ENCODE data around the gene TSBP1.

Gene TSBP1

GRCh38 chr6:32337186-32337805, 34.4 kb downstream of the TSBP1 start:
- no peak overlapping the region for H3K4me2 ChIP-seq (ENCODE audit: low read depth, low read length, poor library complexity, severe bottlenecking)
- H3K9ac ChIP-seq (ENCODE audit: low read depth, low read length, poor library complexity, severe bottlenecking): no peak overlapping the region
- 0 out of 2 replicates have a peak overlapping the region, but pooled peaks have one; percentile 46 for H2AFZ ChIP-seq (ENCODE audit: low read length)
- no peak overlapping the region for H3K4me3 ChIP-seq (ENCODE audit: low read length, poor library complexity, severe bottlenecking)
- H4K20me1 ChIP-seq (ENCODE audit: insufficient read depth, low read length, poor library complexity, severe bottlenecking): no peaks in the 10 kb centered on the region
- no peaks in the 10 kb centered on the region for H3K9me3 ChIP-seq (ENCODE audit: insufficient read depth, low read depth, low read length)
- H3F3A ChIP-seq (ENCODE audit: low read depth): no peaks in the 10 kb centered on the region
- H3K9me2 ChIP-seq (replicated peaks; ENCODE audit: low read depth, low read length): no peaks in the 10 kb centered on the region
- peaks cover under 1% of the 10 kb centered on the region for H3K4me1 ChIP-seq (ENCODE audit: insufficient read depth, low read length, poor library complexity, severe bottlenecking)
- no peaks in the 10 kb centered on the region for H3K36me3 ChIP-seq (ENCODE audit: insufficient read depth, low read length)
- H3K27me3 ChIP-seq (ENCODE audit: insufficient read depth, low read length, poor library complexity, severe bottlenecking): no peaks in the 10 kb centered on the region
- H3K79me2 ChIP-seq (ENCODE audit: insufficient read depth, low read length): no peaks in the 10 kb centered on the region
- TF ChIP-seq, protein P1, sequence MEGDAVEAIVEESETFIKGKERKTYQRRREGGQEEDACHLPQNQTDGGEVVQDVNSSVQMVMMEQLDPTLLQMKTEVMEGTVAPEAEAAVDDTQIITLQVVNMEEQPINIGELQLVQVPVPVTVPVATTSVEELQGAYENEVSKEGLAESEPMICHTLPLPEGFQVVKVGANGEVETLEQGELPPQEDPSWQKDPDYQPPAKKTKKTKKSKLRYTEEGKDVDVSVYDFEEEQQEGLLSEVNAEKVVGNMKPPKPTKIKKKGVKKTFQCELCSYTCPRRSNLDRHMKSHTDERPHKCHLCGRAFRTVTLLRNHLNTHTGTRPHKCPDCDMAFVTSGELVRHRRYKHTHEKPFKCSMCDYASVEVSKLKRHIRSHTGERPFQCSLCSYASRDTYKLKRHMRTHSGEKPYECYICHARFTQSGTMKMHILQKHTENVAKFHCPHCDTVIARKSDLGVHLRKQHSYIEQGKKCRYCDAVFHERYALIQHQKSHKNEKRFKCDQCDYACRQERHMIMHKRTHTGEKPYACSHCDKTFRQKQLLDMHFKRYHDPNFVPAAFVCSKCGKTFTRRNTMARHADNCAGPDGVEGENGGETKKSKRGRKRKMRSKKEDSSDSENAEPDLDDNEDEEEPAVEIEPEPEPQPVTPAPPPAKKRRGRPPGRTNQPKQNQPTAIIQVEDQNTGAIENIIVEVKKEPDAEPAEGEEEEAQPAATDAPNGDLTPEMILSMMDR (conservative IDR thresholded peaks at IDR 0.05; ENCODE audit: low read length): no peak
- TF ChIP-seq EZH2phosphoT487 (IDR thresholded peaks at IDR 0.05; ENCODE audit: borderline replicate concordance): no peak

GRCh38 chr6:32332433-32332832, 39.3 kb downstream of the TSBP1 start:
- Histone ChIP-seq H3K27me3 (ENCODE audit: insufficient read depth, low read length, poor library complexity, severe bottlenecking) (no peaks in the 10 kb centered on the region), H3K4me2 (ENCODE audit: low read depth, low read length, poor library complexity, severe bottlenecking) (no peak overlapping the region), H3K4me3 (ENCODE audit: low read length, poor library complexity, severe bottlenecking) (no peak overlapping the region), H4K20me1 (ENCODE audit: insufficient read depth, low read length, poor library complexity, severe bottlenecking) (no peaks in the 10 kb centered on the region), H3K36me3 (ENCODE audit: insufficient read depth, low read length) (no peaks in the 10 kb centered on the region), H3K9me2 (replicated peaks; ENCODE audit: low read depth, low read length) (no peaks in the 10 kb centered on the region), H3K79me2 (ENCODE audit: insufficient read depth, low read length) (no peaks in the 10 kb centered on the region), H2AFZ (ENCODE audit: low read length) (peak overlapping the region; percentile 53; the same call in 1 of the 2 replicates), H3F3A (ENCODE audit: low read depth) (no peaks in the 10 kb centered on the region), H3K4me1 (ENCODE audit: insufficient read depth, low read length, poor library complexity, severe bottlenecking) (peaks cover 6% of the 10 kb centered on the region), H3K9me3 (ENCODE audit: insufficient read depth, low read depth, low read length) (no peaks in the 10 kb centered on the region), H3K9ac (ENCODE audit: low read depth, low read length, poor library complexity, severe bottlenecking) (no peak overlapping the region)
- TF ChIP-seq EZH2phosphoT487 (IDR thresholded peaks at IDR 0.05; ENCODE audit: borderline replicate concordance): no peak
- TF ChIP-seq, protein P1 (conservative IDR thresholded peaks at IDR 0.05; ENCODE audit: low read length): no peak

DNA sequence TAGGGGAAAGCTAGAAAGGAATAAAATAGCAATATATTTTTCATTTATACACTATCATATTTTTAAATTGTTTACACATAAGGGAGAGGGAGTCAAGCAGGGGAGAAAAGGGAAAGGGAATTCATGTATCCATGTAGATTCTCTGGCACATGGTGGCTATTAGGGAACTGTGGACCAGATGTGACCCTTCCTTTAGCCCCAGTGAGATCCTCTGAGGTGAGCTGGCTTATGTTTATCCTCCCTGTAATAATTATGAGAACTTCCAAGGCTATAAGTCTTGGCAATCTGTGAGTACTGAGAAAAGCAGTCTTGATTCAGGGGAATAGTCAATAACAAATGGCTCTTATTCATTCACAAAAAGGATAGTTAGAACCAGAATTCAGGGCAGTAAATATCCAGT, 42.6 kb downstream of the TSBP1 start:
- H3K9me3 ChIP-seq (ENCODE audit: insufficient read depth, low read depth, low read length): no peaks in the 10 kb centered on the region
- no peaks in the 10 kb centered on the region for H4K20me1 ChIP-seq (ENCODE audit: insufficient read depth, low read length, poor library complexity, severe bottlenecking)
- peaks cover 12% of the 10 kb centered on the region for H3K4me1 ChIP-seq (ENCODE audit: insufficient read depth, low read length, poor library complexity, severe bottlenecking)
- no peaks in the 10 kb centered on the region for H3F3A ChIP-seq (ENCODE audit: low read depth)
- H3K4me2 ChIP-seq (ENCODE audit: low read depth, low read length, poor library complexity, severe bottlenecking): no peak overlapping the region
- H2AFZ ChIP-seq (ENCODE audit: low read length): peak overlapping the region; percentile 42; the same call in 1 of the 2 replicates
- no peak overlapping the region for H3K4me3 ChIP-seq (ENCODE audit: low read length, poor library complexity, severe bottlenecking)
- no peaks in the 10 kb centered on the region for H3K27me3 ChIP-seq (ENCODE audit: insufficient read depth, low read length, poor library complexity, severe bottlenecking)
- no peak for TF ChIP-seq EZH2phosphoT487 (IDR thresholded peaks at IDR 0.05; ENCODE audit: borderline replicate concordance)
- TF ChIP-seq, protein P1 (conservative IDR thresholded peaks at IDR 0.05; ENCODE audit: low read length): no peak
- H3K9ac ChIP-seq (ENCODE audit: low read depth, low read length, poor library complexity, severe bottlenecking): no peak overlapping the region
- H3K79me2 ChIP-seq (ENCODE audit: insufficient read depth, low read length): no peaks in the 10 kb centered on the region
- H3K36me3 ChIP-seq (ENCODE audit: insufficient read depth, low read length): no peaks in the 10 kb centered on the region
- no peaks in the 10 kb centered on the region for H3K9me2 ChIP-seq (replicated peaks; ENCODE audit: low read depth, low read length)
